Right lung (tissue), 10 donors: ENCODE results near the gene PRDM5. TPM values are rescaled to one million over a fixed set of nuclear protein-coding genes. Genes with fewer than 3 reads are reported as not detected.

Experiments used
- DNase-seq, 2 donors: peaks; one replicate each; pipeline ENCODE4 v3.0.0-alpha.2; 2013
- long read RNA-seq, 8 donors: transcript quantifications; one replicate each; lab custom pipeline, GENCODE V29; 2026
- polyA plus RNA-seq, 5 donors: library from polyadenylated mRNA; unstranded; fragments of 120-200 nt; gene quantifications; one replicate each; pipeline versions ENCODE4 v1.2.1 to v1.2.3, GENCODE V29; 2013; ENCODE audit warnings: inconsistent platforms in 1 of 5, low replicate concordance in 1 of 5; ENCODE audit not compliant: insufficient read length in 5 of 5, insufficient read depth in 1 of 5

Gene PRDM5
- polyA plus RNA-seq, result 10 to 100 TPM; 21.2 to 40.2 (median 31.4) TPM
- long read RNA-seq, donor 1, full-length matches to known transcripts, result 1 of 1 reads
- long read RNA-seq, donor 1, partial matches to known transcripts, result 0 of 1 reads
- long read RNA-seq, donor 1, other reads (novel, unspliced or antisense), result 0 of 1 reads
- long read RNA-seq, donor 2, partial matches to known transcripts, result 0 of 1 reads
- long read RNA-seq, donor 2, other reads (novel, unspliced or antisense), result 0 of 1 reads
- long read RNA-seq, donor 3, partial matches to known transcripts, result 0 of 3 reads
- long read RNA-seq, donor 3, other reads (novel, unspliced or antisense), result 0 of 3 reads
- long read RNA-seq, donor 4, partial matches to known transcripts, result 0 of 1 reads
- long read RNA-seq, donor 4, other reads (novel, unspliced or antisense), result 0 of 1 reads
- long read RNA-seq, donor 5, transcript PRDM5-202 (4 exons, 2,492 nt), result major isoform, 6 of 22 reads
- long read RNA-seq, donor 5, partial matches to known transcripts, result 15 of 22 reads
- long read RNA-seq, donor 5, other reads (novel, unspliced or antisense), result 0 of 22 reads
- long read RNA-seq, donor 6, partial matches to known transcripts, result 0 of 4 reads
- long read RNA-seq, donor 6, other reads (novel, unspliced or antisense), result 0 of 4 reads
- long read RNA-seq, donor 7, partial matches to known transcripts, result 0 of 3 reads
- long read RNA-seq, donor 7, other reads (novel, unspliced or antisense), result 0 of 3 reads
- long read RNA-seq, donor 8, result 0 reads

GRCh38 chr4:120922381-120923206 lies at the start of gene PRDM5:
Gene PRDM5, minus strand, starts transcription at chr4:120922726. Its CDS starts 118 bp downstream, at chr4:120922608.
- peak; percentile 75 to 77 for DNase-seq

- DNase-seq, result no peak
These were observed 49.4 kb upstream of the PRDM5 start for GRCh38 chr4:120971884-120972283.

GRCh38 chr4:120965938-120966337 lies 43.4 kb upstream of the PRDM5 start:
- no peak for DNase-seq

- no peak for DNase-seq
These were observed 42.1 kb upstream of the PRDM5 start for GRCh38 chr4:120964596-120964995.

DNA sequence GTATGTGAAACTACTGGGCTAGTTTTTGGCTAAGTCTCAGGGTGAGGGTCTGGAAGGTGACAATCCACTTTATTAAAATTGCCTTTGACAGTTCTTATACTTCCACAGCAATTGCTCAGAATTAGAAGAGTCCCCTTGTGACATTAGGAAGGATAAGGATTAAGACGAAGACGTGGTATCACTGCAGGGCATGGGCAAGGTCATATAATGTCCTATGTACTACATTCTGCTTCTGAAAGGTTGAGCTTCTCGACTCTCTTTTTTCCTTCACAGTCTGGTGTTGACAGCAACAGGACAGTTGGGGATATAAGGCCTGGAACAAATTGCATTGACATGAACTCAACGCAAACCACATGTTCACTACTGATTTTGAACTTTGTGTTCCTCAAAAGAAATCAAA lies 40.9 kb upstream of the PRDM5 start:
- DNase-seq, result no peak

- no peak for DNase-seq
These were observed 38.2 kb upstream of the PRDM5 start for GRCh38 chr4:120960656-120961267.

- DNase-seq, result no peak
These were observed 25.9 kb upstream of the PRDM5 start for GRCh38 chr4:120948382-120948781.

DNA sequence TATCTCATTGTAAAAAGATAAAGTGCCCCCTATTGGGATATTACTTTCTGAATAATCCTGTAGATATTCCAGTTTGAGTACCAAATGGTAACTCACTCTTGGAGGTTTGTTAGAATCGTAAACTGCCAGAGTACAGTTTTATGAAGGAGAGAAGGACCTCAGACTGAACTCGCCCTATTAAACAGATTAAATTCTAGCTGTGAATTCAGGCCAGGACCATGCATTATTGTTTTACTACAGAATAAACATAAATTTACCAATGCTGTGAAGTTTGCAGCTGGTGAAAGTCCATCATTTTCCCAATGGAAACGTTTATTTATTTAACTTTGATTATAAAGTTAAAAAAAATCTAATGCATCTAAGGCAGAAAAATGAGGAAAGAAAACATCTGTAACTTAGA lies 20.2 kb upstream of the PRDM5 start:
- DNase-seq, result no peak

DNA sequence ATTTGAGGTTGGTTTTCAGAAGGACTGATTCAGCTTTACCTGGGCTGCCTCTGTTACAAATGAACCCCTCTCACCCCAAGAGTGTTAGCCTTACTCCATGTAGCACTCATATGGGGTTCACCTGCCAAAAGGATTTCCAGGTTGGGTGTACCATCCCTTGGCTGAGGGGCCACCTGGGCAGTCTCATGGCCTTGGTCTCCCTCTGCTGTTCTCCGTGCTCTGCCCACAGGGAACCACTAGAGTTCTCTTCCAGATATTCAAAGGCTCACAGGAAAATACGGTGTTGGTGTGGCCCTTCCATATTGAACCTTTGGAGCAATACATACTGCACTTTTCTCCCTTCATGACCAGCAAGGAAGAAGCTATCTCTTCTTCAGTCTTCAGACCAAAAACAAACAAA lies 18.0 kb upstream of the PRDM5 start:
- DNase-seq, result no peak

DNA sequence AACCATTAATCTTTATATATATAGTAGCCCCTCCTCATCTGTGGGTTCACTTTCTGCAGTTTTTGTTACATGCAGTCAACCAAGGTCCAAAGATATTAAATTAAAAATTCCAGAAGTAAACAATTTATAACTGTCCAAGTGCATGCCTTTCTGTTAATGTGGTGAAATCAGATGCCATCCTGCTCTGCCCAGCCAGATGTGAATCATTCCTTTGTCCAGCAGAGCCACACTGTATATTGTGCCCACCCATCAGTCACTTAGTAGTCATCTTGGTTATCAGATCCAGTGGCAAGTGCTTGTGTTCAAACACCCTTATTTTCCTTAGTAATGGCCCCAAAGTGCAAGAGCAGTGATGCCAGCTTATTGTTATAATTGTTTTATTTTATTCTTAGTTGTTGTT lies 17.2 kb upstream of the PRDM5 start:
- DNase-seq, result no peak

- DNase-seq, result no peak
These were observed 7.3 kb upstream of the PRDM5 start for GRCh38 chr4:120929847-120930246.

GRCh38 chr4:120927801-120928409 lies 5.4 kb upstream of the PRDM5 start:
- DNase-seq, result no peak

GRCh38 chr4:120926358-120927025 lies 4.0 kb upstream of the PRDM5 start:
- DNase-seq, result no peak

GRCh38 chr4:120924931-120925330 lies 2.4 kb upstream of the PRDM5 start:
- no peak for DNase-seq

- no peak for DNase-seq
These were observed 639 bp upstream of the PRDM5 start for GRCh38 chr4:120923207-120923522.

- peak; percentile 68 to 75 for DNase-seq
These were observed 808 bp downstream of the PRDM5 start for GRCh38 chr4:120921456-120922380.

DNA sequence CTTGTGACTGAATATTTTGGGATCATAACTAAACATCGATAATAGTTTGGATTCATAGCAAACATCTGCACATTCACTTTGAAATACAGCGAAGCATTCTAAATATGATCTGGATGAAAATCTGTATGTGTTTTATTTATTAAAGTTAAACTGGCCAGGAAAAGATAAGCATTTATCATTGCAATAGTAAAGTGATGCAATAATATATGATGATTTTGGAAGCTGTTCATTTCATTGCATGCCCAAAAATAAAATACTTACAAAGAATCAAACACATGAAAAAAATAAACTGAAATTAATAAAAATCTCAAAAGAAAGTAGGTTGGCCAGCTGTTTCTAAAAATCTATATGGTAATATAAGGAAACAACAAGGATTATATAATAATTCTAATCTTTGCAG lies 1.9 kb downstream of the PRDM5 start:
- no peak for DNase-seq

GRCh38 chr4:120919358-120919757 lies 3.2 kb downstream of the PRDM5 start:
- no peak for DNase-seq

DNA sequence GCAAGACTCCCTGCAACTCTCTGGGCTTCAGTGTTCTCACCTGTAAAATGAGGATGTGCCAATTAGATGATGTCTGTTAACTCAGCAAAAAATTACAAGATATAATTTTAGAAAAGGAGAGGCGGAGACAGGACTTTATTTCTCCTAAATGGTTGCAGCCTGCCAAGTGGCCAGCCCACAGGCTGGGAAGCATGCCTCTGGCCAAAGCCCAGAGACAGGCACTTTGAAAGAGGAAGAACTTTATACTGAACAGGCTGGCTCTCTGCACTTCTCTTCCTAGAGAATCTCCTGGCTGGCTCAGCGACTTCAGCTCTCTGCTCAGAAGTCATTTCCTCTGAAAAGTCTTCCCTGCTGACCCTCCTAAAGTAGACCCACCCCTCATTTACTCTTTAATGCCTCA lies 3.7 kb downstream of the PRDM5 start:
- DNase-seq, result no peak

DNA sequence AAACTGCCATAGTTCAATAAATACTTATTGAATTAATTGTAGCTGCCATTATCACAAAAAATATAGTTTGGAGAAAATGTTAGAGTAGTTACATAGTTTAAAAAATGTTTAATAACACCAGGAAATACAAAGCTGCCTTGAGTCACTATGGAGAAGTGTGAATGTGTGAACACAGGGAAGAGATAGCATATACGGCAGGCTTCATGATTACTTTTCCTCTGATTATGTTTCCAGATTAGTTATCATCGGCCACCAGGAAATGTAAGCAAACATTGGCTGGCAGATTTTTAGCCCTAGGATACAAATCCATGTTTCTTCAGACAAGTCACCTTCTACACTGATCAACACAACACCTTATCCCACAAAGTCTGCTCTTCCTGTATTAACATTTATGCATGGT lies 4.4 kb downstream of the PRDM5 start:
- no peak for DNase-seq
